Breast epithelium (tissue), 3 donors: Measurements from ENCODE around the gene KRTAP5-11.

Source experiments
- CTCF ChIP-seq, 3 donors: fragments of 450-650 bp; IDR thresholded peaks; one replicate each; pipeline ENCODE4 v1.5.1; 2016 to 2017; ENCODE audit warnings: antibody characterized with exemption in 3 of 3, mild to moderate bottlenecking in 3 of 3, moderate library complexity in 3 of 3
- POLR2A ChIP-seq: fragments of 450-650 bp; IDR thresholded peaks from one replicate; pipeline ENCODE4 v1.6.1; 2016; ENCODE audit warnings: antibody characterized with exemption, mild to moderate bottlenecking, moderate library complexity
- POLR2AphosphoS5 ChIP-seq, 3 donors: sonication (generic); formaldehyde crosslinking; IDR thresholded peaks; one replicate each; pipeline ENCODE4 v1.6.1; 2017; ENCODE audit warnings: antibody characterized with exemption in 3 of 3

- TF ChIP-seq POLR2A, result no peak
- no peak for TF ChIP-seq CTCF (IDR thresholded peaks at IDR 0.05)
- no peak for TF ChIP-seq POLR2AphosphoS5 (IDR thresholded peaks at IDR 0.05)
Observed at GRCh38 chr11:71572811-71573210, 9.9 kb downstream of the KRTAP5-11 start.
